ENCODE results near the gene GIMAP2.
"Not testable (repeated sequence)": the region's sequence is repeated elsewhere in the genome, so short reads cannot be mapped to it uniquely, and the experiment has no call there.

Gene GIMAP2

GRCh38 chr7:150678601-150679000 is 6.9 kb upstream of the GIMAP2 start:
- not testable (repeated sequence) for DNase-seq

GRCh38 chr7:150680364-150680763 is 5.1 kb upstream of the GIMAP2 start:
- not testable (repeated sequence) for DNase-seq

GRCh38 chr7:150686030-150686631 is 625 bp downstream of the GIMAP2 start:
- peak; percentile 54 for DNase-seq

- DNase-seq: no peak
Measured at GRCh38 chr7:150688630-150689029, 3.1 kb downstream of the GIMAP2 start.

- no peak for DNase-seq
Measured at GRCh38 chr7:150695654-150696053, 10.1 kb downstream of the GIMAP2 start.

GRCh38 chr7:150703209-150703608 is 17.7 kb downstream of the GIMAP2 start:
- no peak for DNase-seq

GRCh38 chr7:150715293-150715692 is 29.8 kb downstream of the GIMAP2 start:
- DNase-seq: no peak

GRCh38 chr7:150715738-150716137 is 30.2 kb downstream of the GIMAP2 start:
- no peak for DNase-seq

- peak; percentile 71 for DNase-seq
Measured at GRCh38 chr7:150716368-150716767, 30.9 kb downstream of the GIMAP2 start, which contains the start of gene GIMAP1. GIMAP1 (plus strand) TSS chr7:150716613; CDS start chr7:150719048, 2,435 bp downstream.

- no peak for DNase-seq
Measured at GRCh38 chr7:150716939-150717338, 31.4 kb downstream of the GIMAP2 start.

- peak; percentile 75 for DNase-seq
Measured at GRCh38 chr7:150717814-150718420, 32.4 kb downstream of the GIMAP2 start.

- DNase-seq: peak; percentile 52
Measured at GRCh38 chr7:150719436-150719835, 33.9 kb downstream of the GIMAP2 start.

- DNase-seq: no peak
Measured at GRCh38 chr7:150719960-150720891, 34.7 kb downstream of the GIMAP2 start.

GRCh38 chr7:150721970-150722373 is 36.5 kb downstream of the GIMAP2 start:
- DNase-seq: no peak

- DNase-seq: no peak
Measured at GRCh38 chr7:150722431-150722931, 37.0 kb downstream of the GIMAP2 start.

GRCh38 chr7:150723467-150723866 is 38.0 kb downstream of the GIMAP2 start:
- no peak for DNase-seq

GRCh38 chr7:150727381-150727780 is 41.9 kb downstream of the GIMAP2 start:
- no peak for DNase-seq

GRCh38 chr7:150728011-150728410 is 42.5 kb downstream of the GIMAP2 start:
- no peak for DNase-seq

GRCh38 chr7:150728609-150729008 is 43.1 kb downstream of the GIMAP2 start:
- DNase-seq: no peak

- DNase-seq: no peak
Measured at GRCh38 chr7:150731916-150732315, 46.4 kb downstream of the GIMAP2 start.

GRCh38 chr7:150732786-150733481 is 47.4 kb downstream of the GIMAP2 start:
- DNase-seq: no peak

GRCh38 chr7:150733482-150734095 is 48.1 kb downstream of the GIMAP2 start:
- DNase-seq: no peak
